Skeletal muscle satellite cell (primary cell): ENCODE results near the gene DMD.
"Not testable (repeated sequence)": the region's sequence is repeated elsewhere in the genome, so short reads cannot be mapped to it uniquely, and the experiment has no call there.

Experiments used
- H3K27me3 ChIP-seq: 2 replicates; pipeline ENCODE4 v1.7.0; 2013; ENCODE audit warnings: low read length; ENCODE audit not compliant: control insufficient read depth, insufficient read depth
- H3K36me3 ChIP-seq: 2 replicates; pipeline ENCODE4 v1.7.0; 2013; ENCODE audit warnings: mild to moderate bottlenecking, control low read depth, low read length; ENCODE audit not compliant: insufficient read depth
- H3K4me1 ChIP-seq: 2 replicates; pipeline ENCODE4 v1.7.0; 2013; ENCODE audit warnings: low read length; ENCODE audit not compliant: control insufficient read depth, insufficient read depth
- H3K4me2 ChIP-seq: 2 replicates; pipeline ENCODE4 v1.7.0; 2013; ENCODE audit warnings: mild to moderate bottlenecking, low read length
- H3K4me3 ChIP-seq: 2 replicates; pipeline ENCODE4 v1.7.0; 2013; ENCODE audit warnings: low read length
- H3K9ac ChIP-seq: 2 replicates; pipeline ENCODE4 v1.7.0; 2013; ENCODE audit warnings: mild to moderate bottlenecking, low read depth, low read length, moderate library complexity
- H3K9me3 ChIP-seq: replicated peaks from 2 replicates; pipeline ENCODE4 v1.7.0; 2013; ENCODE audit warnings: mild to moderate bottlenecking, control low read depth, low read length

Gene DMD

DNA sequence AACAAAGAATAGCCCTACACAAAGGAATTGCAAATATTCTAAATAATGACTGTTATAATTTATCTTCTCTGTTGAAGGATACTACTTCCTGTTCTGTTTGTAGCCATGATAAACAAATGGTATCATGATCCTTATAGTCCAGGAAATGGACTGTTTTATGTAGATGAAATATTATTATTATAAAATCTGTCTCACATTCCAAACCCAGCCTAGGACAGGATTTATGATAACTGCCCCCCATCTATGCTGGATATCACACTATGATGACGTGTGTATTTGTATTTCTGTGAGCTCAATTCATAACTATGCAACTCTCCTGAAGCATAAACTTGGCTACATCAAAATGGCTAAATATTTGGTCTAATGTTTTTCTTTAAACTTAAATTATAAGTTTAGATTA, 21.3 kb downstream of the DMD start:
- Histone ChIP-seq H3K4me1 (peaks cover 30% of the 10 kb centered on the region), H3K4me3 (no peak overlapping the region), H3K9me3 (no peaks in the 10 kb centered on the region), H3K36me3 (no peaks in the 10 kb centered on the region), H3K27me3 (no peaks in the 10 kb centered on the region), H3K9ac (peak overlapping the region; percentile 66), H3K4me2 (peak overlapping the region; percentile 23)

- peak overlapping the region; percentile 83 for H3K9ac ChIP-seq
Measured at GRCh38 chrX:33188881-33189280, 22.5 kb downstream of the DMD start.

GRCh38 chrX:33188286-33188685, 23.1 kb downstream of the DMD start:
- Histone ChIP-seq H3K27me3 (no peaks in the 10 kb centered on the region), H3K9me3 (no peaks in the 10 kb centered on the region), H3K9ac (peak overlapping the region; percentile 83), H3K36me3 (no peaks in the 10 kb centered on the region), H3K4me2 (peak overlapping the region; percentile 52), H3K4me1 (peaks cover 34% of the 10 kb centered on the region), H3K4me3 (peak overlapping the region; percentile 9)

More at GRCh38 chrX:33188881-33189280, 22.5 kb downstream of the DMD start:
- peak overlapping the region; percentile 9 for H3K4me3 ChIP-seq
- no peaks in the 10 kb centered on the region for H3K27me3 ChIP-seq
- H3K9me3 ChIP-seq = no peaks in the 10 kb centered on the region
- no peaks in the 10 kb centered on the region for H3K36me3 ChIP-seq
- peaks cover 29% of the 10 kb centered on the region for H3K4me1 ChIP-seq
- H3K4me2 ChIP-seq = peak overlapping the region; percentile 52

GRCh38 chrX:33184803-33185202, 26.5 kb downstream of the DMD start:
- H3K9ac ChIP-seq, H3K4me3 ChIP-seq, H3K4me2 ChIP-seq, H3K36me3 ChIP-seq, H3K27me3 ChIP-seq, H3K9me3 ChIP-seq: not testable (repeated sequence)
- H3K4me1 ChIP-seq = peaks cover 26% of the 10 kb centered on the region

DNA sequence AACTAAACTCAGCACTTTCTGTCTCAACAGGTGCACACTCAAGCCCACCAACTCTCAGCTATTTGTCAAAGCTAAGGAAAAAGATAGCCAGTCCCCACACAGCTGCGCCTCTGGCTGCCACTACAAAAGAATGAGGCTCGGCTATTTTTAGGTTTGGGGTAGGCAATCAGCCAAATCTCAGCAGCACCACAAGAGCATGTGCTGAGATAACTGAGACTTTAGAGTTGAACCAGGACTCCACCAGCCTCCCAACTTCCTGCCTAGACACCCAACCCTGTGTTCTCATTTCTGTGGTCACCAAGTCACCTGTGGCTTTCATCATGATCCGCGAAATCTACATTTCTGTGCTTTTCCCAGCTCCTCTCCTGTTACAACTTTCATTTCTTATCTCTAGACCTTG, 28.0 kb downstream of the DMD start:
- Histone ChIP-seq H3K4me1 (peaks cover 13% of the 10 kb centered on the region), H3K9ac (peak overlapping the region; percentile 56), H3K4me2 (peak overlapping the region; percentile 36), H3K36me3 (no peaks in the 10 kb centered on the region), H3K4me3 (no peak overlapping the region), H3K27me3 (no peaks in the 10 kb centered on the region), H3K9me3 (no peaks in the 10 kb centered on the region)

- H3K9ac ChIP-seq = no peak overlapping the region
- peaks cover 3% of the 10 kb centered on the region for H3K4me1 ChIP-seq
- no peak overlapping the region for H3K4me3 ChIP-seq
- no peak overlapping the region for H3K4me2 ChIP-seq
- no peaks in the 10 kb centered on the region for H3K36me3 ChIP-seq
- no peaks in the 10 kb centered on the region for H3K27me3 ChIP-seq
- no peaks in the 10 kb centered on the region for H3K9me3 ChIP-seq
Measured at GRCh38 chrX:33178690-33179089, 32.7 kb downstream of the DMD start.

- Histone ChIP-seq H3K4me1 (no peaks in the 10 kb centered on the region), H3K9me3 (no peaks in the 10 kb centered on the region), H3K4me2 (no peak overlapping the region), H3K27me3 (no peaks in the 10 kb centered on the region), H3K4me3 (no peak overlapping the region), H3K9ac (no peak overlapping the region), H3K36me3 (no peaks in the 10 kb centered on the region)
Measured at GRCh38 chrX:33178218-33178617, 33.1 kb downstream of the DMD start.

- Histone ChIP-seq H3K4me2 (no peak overlapping the region), H3K27me3 (no peaks in the 10 kb centered on the region), H3K9ac (no peak overlapping the region), H3K9me3 (no peaks in the 10 kb centered on the region), H3K4me1 (no peaks in the 10 kb centered on the region), H3K36me3 (no peaks in the 10 kb centered on the region), H3K4me3 (no peak overlapping the region)
Measured at GRCh38 chrX:33175201-33175600, 36.1 kb downstream of the DMD start.

- Histone ChIP-seq H3K4me1 (no peaks in the 10 kb centered on the region), H3K36me3 (no peaks in the 10 kb centered on the region), H3K4me2 (no peak overlapping the region), H3K9ac (no peak overlapping the region), H3K9me3 (no peaks in the 10 kb centered on the region), H3K27me3 (no peaks in the 10 kb centered on the region), H3K4me3 (no peak overlapping the region)
Measured at GRCh38 chrX:33171041-33171440, 40.3 kb downstream of the DMD start.

DNA sequence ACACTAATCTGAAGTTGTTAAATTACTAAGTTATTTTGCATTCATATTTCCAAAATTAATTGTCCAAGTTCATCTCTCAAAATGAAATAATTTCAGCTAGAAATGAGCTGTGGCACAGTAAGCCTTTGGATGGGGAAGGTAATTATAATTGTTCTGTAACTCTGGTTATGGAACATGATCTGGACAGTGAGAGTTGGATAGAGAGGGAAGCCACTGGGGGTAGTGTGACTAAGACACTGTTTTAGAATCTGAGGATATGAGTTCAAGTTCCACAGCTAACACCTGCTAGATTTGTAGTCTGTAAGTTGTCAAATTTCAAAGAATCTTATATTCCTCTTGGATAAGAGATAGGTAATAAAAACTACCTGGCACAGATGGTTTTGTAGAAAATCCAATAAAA, 49.5 kb downstream of the DMD start:
- Histone ChIP-seq H3K9me3 (no peaks in the 10 kb centered on the region), H3K27me3 (no peaks in the 10 kb centered on the region), H3K4me1 (no peaks in the 10 kb centered on the region), H3K9ac (no peak overlapping the region), H3K36me3 (no peaks in the 10 kb centered on the region), H3K4me3 (no peak overlapping the region), H3K4me2 (no peak overlapping the region)

DNA sequence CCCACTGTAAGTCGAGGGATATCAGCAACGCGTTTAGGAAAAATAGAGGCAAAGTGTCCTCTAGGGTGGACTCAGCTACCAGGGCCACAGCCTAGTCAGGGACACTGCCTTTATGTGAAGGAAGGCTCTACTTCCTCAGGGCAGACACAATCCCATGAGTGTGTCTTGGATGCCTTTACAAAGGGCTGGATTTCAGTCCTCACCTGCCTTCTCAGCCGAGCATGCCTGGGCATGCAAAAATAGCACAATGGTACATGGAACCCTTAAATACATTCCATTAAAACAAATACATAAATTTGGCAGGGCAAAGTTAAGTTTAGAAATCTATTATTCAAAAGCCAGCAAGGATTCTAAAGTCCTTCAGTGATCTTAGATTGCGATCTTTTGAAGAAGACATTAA, 51.1 kb downstream of the DMD start:
- Histone ChIP-seq H3K9ac (no peak overlapping the region), H3K36me3 (no peaks in the 10 kb centered on the region), H3K4me3 (no peak overlapping the region), H3K9me3 (no peaks in the 10 kb centered on the region), H3K4me1 (no peaks in the 10 kb centered on the region), H3K4me2 (no peak overlapping the region), H3K27me3 (no peaks in the 10 kb centered on the region)

DNA sequence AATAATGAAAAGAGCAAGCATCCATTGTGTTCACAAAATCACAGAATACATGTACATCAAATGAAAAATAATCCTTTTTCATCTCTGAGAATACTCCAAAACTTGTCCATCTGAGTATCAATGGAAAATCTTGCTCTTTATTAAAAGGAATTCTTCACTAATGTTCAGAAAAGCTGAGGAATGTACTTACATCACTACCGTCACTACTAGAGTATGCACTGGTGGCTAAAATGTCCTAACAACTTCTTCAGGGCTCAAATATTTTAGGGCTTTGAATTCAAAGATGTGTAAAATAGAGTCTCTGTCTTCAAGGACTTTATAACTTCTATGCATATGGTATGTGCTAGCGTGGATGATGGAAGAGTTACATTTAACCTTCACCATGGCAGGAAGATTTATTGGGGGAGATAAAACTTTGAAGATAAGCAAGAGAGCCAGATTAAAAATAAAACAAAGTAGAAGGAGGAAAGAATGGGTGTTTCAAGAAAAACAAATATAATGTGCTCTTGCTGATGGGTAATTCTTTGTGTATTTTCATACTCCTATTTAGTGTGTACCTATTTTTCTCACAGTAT, 55.1 kb downstream of the DMD start:
- no peaks in the 10 kb centered on the region for H3K36me3 ChIP-seq
- H3K9me3 ChIP-seq = no peaks in the 10 kb centered on the region
- no peak overlapping the region for H3K9ac ChIP-seq

More for the DNA sequence above, 55.1 kb downstream of the DMD start:
- H3K27me3 ChIP-seq = no peaks in the 10 kb centered on the region
- H3K4me2 ChIP-seq = no peak overlapping the region
- no peak overlapping the region for H3K4me3 ChIP-seq
- no peaks in the 10 kb centered on the region for H3K4me1 ChIP-seq
